Prostate gland (tissue), 2 donors: ENCODE measurements around the gene GPR162. TPM values are rescaled to one million over a fixed set of nuclear protein-coding genes. Genes with fewer than 3 reads are reported as not detected.

Experiments
- DNase-seq: peaks from one replicate; pipeline ENCODE4 v3.0.0-alpha.2; 2019; ENCODE audit warnings: low spot score
- H3K27ac ChIP-seq, 2 donors: fragments of 200-600 bp; sonication (generic); 2 replicates each; pipeline ENCODE4 v1.5.1; 2017 to 2019
- H3K27me3 ChIP-seq: fragments of 200-600 bp; sonication (generic); replicated peaks from 2 replicates; pipeline ENCODE4 v1.5.1; 2019; ENCODE audit not compliant: insufficient read depth
- H3K36me3 ChIP-seq, 2 donors: fragments of 200-600 bp; sonication (generic); 1 replicate in 1 of 2; 2 replicates in 1 of 2; pipeline versions ENCODE4 v1.5.1 to v1.8.1; 2017 to 2019
- H3K4me1 ChIP-seq: fragments of 200-600 bp; sonication (generic); replicated peaks from 2 replicates; pipeline ENCODE4 v1.5.1; 2019
- H3K4me3 ChIP-seq, 2 donors: fragments of 200-600 bp; sonication (generic); 2 replicates each; pipeline ENCODE4 v1.5.1; 2017 to 2019
- H3K9me3 ChIP-seq: fragments of 200-600 bp; sonication (generic); 2 replicates; pipeline ENCODE4 v1.5.1; 2017
- POLR2A ChIP-seq: fragments of 450-650 bp; IDR thresholded peaks from one replicate; pipeline ENCODE4 v1.6.1; 2016; ENCODE audit warnings: antibody characterized with exemption, mild to moderate bottlenecking
- POLR2AphosphoS5 ChIP-seq: sonication (generic); formaldehyde crosslinking; IDR thresholded peaks from one replicate; pipeline ENCODE4 v1.6.1; 2017; ENCODE audit warnings: antibody characterized with exemption
- WGBS: methylation state at CpG from one replicate; pipeline ENCODE4 v1.1.5; 2018; 5-methylcytosine and 5-hydroxymethylcytosine counted together
- intact Hi-C: fragments of 100-400 bp; cut with DNase I; formaldehyde crosslinking; loops from one replicate; pipeline ENCODE4 v1.14.2; 2022
- total RNA-seq, 2 donors: library from RNA; depleted of rRNA; stranded (reverse); fragments of >200 nt; gene quantifications; one replicate each; pipeline ENCODE4 v1.1.0, GENCODE V29; 2016
- TF ChIP-seq, protein P1 (sequence below), 4 experiments: fragments of 200-600 bp in 2 of 4; fragments of 450-650 bp in 2 of 4; sonication (generic) in 2 of 4; IDR thresholded peaks; 1 replicate in 3 of 4; 2 replicates in 1 of 4; pipeline ENCODE4 v1.5.1; 2016 to 2019; ENCODE audit warnings: antibody characterized with exemption in 4 of 4, mild to moderate bottlenecking in 2 of 4, moderate library complexity in 2 of 4

The GPR162 gene
- total RNA-seq, 2 donors from 2014 or later = 4.3 to 4.4 TPM

DNA sequence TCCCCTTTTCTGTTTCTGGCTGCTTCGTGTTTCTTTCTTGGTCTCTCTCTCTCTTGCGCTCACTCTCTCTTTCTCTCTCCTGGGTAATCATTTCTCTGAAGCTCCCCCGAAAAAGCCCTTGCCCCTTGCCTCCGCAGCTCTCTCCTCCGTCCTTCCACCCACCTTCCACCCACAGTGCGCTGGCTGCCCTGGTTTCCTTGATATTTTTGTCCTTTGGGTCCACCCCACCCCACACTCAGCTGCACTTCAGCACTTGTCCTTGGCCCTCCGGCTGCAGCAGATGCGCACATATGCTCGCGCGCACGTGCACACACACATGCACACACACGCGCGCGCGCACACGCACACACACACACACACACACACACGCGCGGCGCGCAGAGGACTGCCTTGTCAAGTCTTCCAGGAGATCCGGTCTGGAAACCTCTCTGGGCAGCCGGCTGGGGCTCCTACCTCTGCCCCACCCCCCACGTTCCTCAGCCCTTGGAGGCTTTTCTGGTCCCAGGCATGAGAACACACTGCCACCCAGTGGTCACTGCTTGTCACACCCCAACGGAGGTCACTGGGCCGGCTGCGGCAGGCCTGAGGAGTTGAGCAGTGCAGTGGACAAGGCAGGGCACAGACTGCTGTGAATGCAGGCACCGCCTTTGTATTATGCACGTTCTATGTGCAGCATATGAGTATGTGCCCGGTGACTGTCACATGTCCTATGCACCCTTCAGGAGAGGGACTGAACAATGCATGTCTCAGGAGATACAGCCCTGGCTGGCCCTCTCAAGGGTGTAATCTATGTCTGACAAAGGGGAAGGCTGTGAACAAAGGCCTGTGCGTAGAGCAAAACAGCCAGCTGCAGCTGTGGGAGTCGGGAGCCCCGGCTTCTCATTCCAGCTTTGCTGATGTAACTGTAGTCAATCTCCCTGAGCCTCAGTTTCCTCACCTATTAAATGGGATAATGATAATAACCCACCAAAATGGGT is 42.8 kb upstream of the GPR162 start:
- intact Hi-C loops = loop anchor here (2.0 to 5.0 kb wide), 3 partner anchors 26 to 162 kb away; partner anchors contain the start of gene MLF2
- 3% methylated on average over 35 of the region's 35 CpGs for WGBS
- H3K9me3 ChIP-seq = no peaks in the 10 kb centered on the region
- H3K4me1 ChIP-seq = peaks cover 2% of the 10 kb centered on the region
- peak; percentile 98 for DNase-seq
- H3K27me3 ChIP-seq = no peaks in the 10 kb centered on the region
- H3K27ac ChIP-seq = peak overlapping the region; percentile 89 to 92
- H3K4me3 ChIP-seq = peak overlapping the region; percentile 20 to 34
- no peaks in the 10 kb centered on the region for H3K36me3 ChIP-seq
- TF ChIP-seq, protein P1, sequence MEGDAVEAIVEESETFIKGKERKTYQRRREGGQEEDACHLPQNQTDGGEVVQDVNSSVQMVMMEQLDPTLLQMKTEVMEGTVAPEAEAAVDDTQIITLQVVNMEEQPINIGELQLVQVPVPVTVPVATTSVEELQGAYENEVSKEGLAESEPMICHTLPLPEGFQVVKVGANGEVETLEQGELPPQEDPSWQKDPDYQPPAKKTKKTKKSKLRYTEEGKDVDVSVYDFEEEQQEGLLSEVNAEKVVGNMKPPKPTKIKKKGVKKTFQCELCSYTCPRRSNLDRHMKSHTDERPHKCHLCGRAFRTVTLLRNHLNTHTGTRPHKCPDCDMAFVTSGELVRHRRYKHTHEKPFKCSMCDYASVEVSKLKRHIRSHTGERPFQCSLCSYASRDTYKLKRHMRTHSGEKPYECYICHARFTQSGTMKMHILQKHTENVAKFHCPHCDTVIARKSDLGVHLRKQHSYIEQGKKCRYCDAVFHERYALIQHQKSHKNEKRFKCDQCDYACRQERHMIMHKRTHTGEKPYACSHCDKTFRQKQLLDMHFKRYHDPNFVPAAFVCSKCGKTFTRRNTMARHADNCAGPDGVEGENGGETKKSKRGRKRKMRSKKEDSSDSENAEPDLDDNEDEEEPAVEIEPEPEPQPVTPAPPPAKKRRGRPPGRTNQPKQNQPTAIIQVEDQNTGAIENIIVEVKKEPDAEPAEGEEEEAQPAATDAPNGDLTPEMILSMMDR (IDR thresholded peaks at IDR 0.05) = peak; percentile 93 to 100 (median 98)
- TF ChIP-seq POLR2A = peak; percentile 52
- peak; percentile 97 for TF ChIP-seq POLR2AphosphoS5

DNA sequence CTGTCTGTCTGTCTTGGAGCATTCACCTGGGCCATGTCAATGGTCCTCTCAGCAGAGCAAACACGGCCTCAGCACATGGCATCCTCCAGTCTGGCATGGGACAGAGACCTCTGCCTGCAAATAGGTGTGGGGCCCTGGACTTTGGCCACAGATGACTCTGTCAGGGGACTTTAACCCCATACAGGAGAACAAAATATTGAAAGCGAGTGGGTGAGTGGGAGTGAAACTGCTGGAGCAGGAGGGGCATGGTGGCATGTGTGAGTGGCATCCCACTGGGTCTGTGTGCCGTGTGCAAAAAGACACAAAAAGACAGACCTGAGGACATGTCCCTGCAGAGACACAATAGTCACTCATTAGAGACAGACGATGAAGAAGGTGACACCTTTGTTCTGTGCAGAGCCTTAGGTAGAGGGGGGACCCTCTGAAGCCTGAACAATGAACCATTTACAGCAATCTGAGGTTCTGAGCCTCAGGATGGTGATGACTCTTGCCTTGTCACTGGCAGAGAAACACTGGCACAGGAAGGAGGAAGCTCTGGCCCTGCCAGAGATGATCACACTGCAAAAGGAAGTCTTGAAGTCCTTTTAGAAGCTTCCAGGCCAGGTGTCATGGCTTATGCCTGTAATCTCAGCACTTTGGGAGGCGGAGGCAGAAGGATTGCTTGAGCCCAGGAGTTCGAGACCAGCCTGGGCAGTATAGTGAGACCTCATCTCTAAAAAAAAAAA is 41.8 kb upstream of the GPR162 start:
- Histone ChIP-seq H3K4me3 (no peak overlapping the region), H3K27me3 (no peaks in the 10 kb centered on the region), H3K27ac (peak overlapping the region; percentile 89 to 92), H3K4me1 (peaks cover 2% of the 10 kb centered on the region), H3K36me3 (no peaks in the 10 kb centered on the region), H3K9me3 (no peaks in the 10 kb centered on the region)
- intact Hi-C loops = loop anchor here (2.0 to 5.0 kb wide), 3 partner anchors 27 to 163 kb away; partner anchors contain the start of gene MLF2
- TF ChIP-seq POLR2A (no peak), POLR2AphosphoS5 (no peak)
- WGBS = 72% methylated on average over 6 of the region's 6 CpGs
- no peak for DNase-seq

DNA sequence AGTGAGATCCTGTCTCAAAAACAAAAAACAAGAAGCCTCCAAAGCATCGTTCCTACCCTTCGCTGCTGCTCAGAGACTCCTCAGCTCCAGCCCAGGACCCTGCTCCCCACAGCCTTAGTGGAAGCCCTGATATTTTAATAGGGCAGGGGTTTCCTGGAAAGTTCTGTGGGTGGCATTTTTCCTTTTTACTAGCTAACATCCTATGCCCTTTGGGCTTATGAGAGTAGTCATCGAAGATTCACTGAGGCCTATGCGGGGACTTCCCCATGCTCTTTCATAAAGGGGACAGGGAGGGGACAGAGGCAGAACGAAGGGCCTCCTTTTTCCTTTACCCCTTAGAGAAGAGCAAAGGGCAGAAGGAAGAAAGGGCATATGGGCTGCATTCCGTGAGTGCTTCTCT is 41.0 kb upstream of the GPR162 start:
- TF ChIP-seq, protein P1 (IDR thresholded peaks at IDR 0.05) = no peak
- no peak for TF ChIP-seq POLR2A
- TF ChIP-seq POLR2AphosphoS5 = no peak
- DNase-seq = no peak
- Histone ChIP-seq H3K27me3 (no peaks in the 10 kb centered on the region), H3K27ac (peak overlapping the region; percentile 57 to 89), H3K36me3 (no peaks in the 10 kb centered on the region), H3K4me3 (no peak overlapping the region), H3K9me3 (no peaks in the 10 kb centered on the region), H3K4me1 (peaks cover 2% of the 10 kb centered on the region)
- 89% methylated on average over 6 of the region's 6 CpGs for WGBS
- intact Hi-C loops = no loop called here

DNA sequence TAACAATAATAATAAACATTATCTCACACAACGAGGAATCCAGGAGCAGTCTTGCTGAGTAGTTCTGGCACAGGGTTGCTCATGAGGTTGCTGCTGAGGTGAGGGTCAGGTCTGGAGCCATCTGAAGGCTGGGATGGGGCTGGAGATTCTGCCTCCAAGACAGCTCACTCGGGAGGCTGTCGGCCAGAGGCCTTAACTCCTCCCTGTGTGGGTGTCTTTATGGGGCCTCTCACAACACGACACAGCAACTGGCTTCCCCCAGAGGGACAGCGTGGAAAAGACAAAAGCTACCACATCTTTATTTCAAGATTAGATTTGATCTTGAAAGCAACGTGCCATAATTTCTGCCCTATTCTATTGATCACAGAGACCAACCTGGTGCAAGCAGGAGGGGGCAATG is 39.5 kb upstream of the GPR162 start:
- Histone ChIP-seq H3K27me3 (no peaks in the 10 kb centered on the region), H3K4me3 (no peak overlapping the region), H3K9me3 (no peaks in the 10 kb centered on the region), H3K27ac (no peak overlapping the region), H3K36me3 (no peaks in the 10 kb centered on the region), H3K4me1 (peaks cover 2% of the 10 kb centered on the region)
- WGBS = 78% methylated on average over 6 of the region's 6 CpGs
- DNase-seq = no peak
- intact Hi-C loops = no loop called here
- TF ChIP-seq POLR2A (no peak), POLR2AphosphoS5 (no peak)
- TF ChIP-seq, protein P1 (IDR thresholded peaks at IDR 0.05) = no peak

DNA sequence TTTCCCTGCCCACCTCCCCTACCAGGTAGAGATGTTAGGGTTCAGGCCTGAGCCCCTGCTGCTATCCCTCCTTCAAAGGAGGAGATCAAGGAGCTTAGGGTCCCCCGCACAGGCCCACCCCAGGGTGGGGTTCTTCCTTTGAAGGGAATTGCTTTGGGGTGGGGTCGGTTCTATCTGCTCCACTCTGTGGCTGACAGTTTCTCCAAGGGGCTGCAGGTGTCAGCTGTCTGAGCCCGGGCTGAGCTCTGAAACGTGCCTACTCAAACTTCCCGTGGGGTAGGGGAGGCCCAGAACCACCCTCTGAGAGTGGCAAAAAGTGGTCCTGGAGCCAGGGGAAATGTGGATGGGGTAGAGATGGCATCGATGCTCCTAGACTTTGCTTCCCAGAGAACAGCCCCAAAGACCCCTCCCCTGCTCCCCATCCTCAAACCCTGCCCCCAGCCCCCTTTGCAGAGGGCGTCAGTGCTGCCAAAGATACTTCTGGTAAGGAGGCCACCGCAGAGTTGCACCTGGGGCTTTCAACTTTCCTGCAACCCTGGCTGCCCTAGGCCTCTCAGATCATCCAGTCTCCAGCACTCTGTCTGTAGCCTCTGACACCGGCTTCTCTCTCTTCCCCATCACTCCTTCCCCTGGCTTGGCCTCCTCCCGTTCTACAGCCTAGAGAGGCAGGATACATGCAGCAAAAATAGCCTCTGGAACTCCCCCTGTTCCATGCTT is 38.6 kb upstream of the GPR162 start:
- H3K9me3 ChIP-seq = no peaks in the 10 kb centered on the region
- H3K36me3 ChIP-seq = no peaks in the 10 kb centered on the region
- TF ChIP-seq, protein P1 (IDR thresholded peaks at IDR 0.05) = no peak
- TF ChIP-seq POLR2A (no peak), POLR2AphosphoS5 (no peak)
- peaks cover 2% of the 10 kb centered on the region for H3K4me1 ChIP-seq
- 76% methylated on average over 10 of the region's 10 CpGs for WGBS
- intact Hi-C loops = no loop called here
- H3K27me3 ChIP-seq = no peaks in the 10 kb centered on the region
- no peak overlapping the region for H3K27ac ChIP-seq
- no peak for DNase-seq
- no peak overlapping the region for H3K4me3 ChIP-seq
